HepG2 (cell line): ENCODE measurements around the gene ADCY10. TPM values are rescaled to one million over a fixed set of nuclear protein-coding genes. Genes with fewer than 3 reads are reported as not detected.
A peak's percentile ranks its signal among the peaks of the same experiment; 100 is the strongest.

Experiments used
- CBFB ChIP-seq: sonication (generic); formaldehyde crosslinking; IDR thresholded peaks from 2 replicates; pipeline ENCODE4 v1.4.0; 2020; ENCODE audit warnings: missing genetic modification reagents
- CBX5 ChIP-seq: sonication (generic); formaldehyde crosslinking; IDR thresholded peaks from 2 replicates; pipeline ENCODE4 v1.4.0; 2020; ENCODE audit warnings: missing genetic modification reagents, borderline replicate concordance
- CREM ChIP-seq, 2 experiments: sonication (generic) in 1 of 2; formaldehyde crosslinking in 1 of 2; IDR thresholded peaks; 2 replicates each; pipeline versions ENCODE4 v1.4.0 to v1.6.1; 2016 to 2020; ENCODE audit warnings: antibody characterized with exemption in 1 of 2, mild to moderate bottlenecking in 1 of 2, missing genetic modification reagents in 1 of 2
- DPF2 ChIP-seq: sonication (generic); formaldehyde crosslinking; IDR thresholded peaks from 2 replicates; pipeline ENCODE4 v1.4.0; 2020; ENCODE audit warnings: mild to moderate bottlenecking, low read depth, missing genetic modification reagents, borderline replicate concordance
- FOXJ3 ChIP-seq: sonication (generic); formaldehyde crosslinking; IDR thresholded peaks from 2 replicates; pipeline ENCODE4 v1.4.0; 2020; ENCODE audit warnings: missing genetic modification reagents, mild to moderate bottlenecking, borderline replicate concordance
- GATAD2A ChIP-seq: IDR thresholded peaks from 2 replicates; pipeline ENCODE4 v1.6.1; 2016
- HDAC1 ChIP-seq: sonication (generic); formaldehyde crosslinking; IDR thresholded peaks from 2 replicates; pipeline ENCODE4 v1.5.1; 2020; ENCODE audit warnings: mild to moderate bottlenecking, missing genetic modification reagents
- HHEX ChIP-seq: IDR thresholded peaks from 2 replicates; pipeline ENCODE4 v1.6.1; 2016; ENCODE audit warnings: control low read depth
- HOXA9 ChIP-seq: sonication (generic); formaldehyde crosslinking; IDR thresholded peaks from 2 replicates; pipeline ENCODE4 v1.8.1; 2022; ENCODE audit warnings: missing genetic modification reagents, mild to moderate bottlenecking, moderate library complexity, borderline replicate concordance
- KLF9 ChIP-seq: IDR thresholded peaks from 2 replicates; pipeline ENCODE4 v1.6.1; 2016; ENCODE audit warnings: low read depth
- LCORL ChIP-seq, 2 experiments: fragments of 450-650 bp in 1 of 2; sonication (generic) in 1 of 2; formaldehyde crosslinking in 1 of 2; IDR thresholded peaks; 2 replicates each; pipeline versions ENCODE4 v1.5.0 to v1.6.1; 2017 to 2020; ENCODE audit warnings: antibody characterized with exemption in 1 of 2, missing genetic modification reagents in 1 of 2
- NR2F1 ChIP-seq, 2 experiments: fragments of 450-650 bp in 1 of 2; formaldehyde crosslinking in 1 of 2; IDR thresholded peaks; 2 replicates each; pipeline versions ENCODE4 v1.5.0 to v1.6.1; 2016 to 2020; ENCODE audit warnings: mild to moderate bottlenecking in 1 of 2, missing compliant biosample characterization in 1 of 2, missing genetic modification reagents in 1 of 2, moderate library complexity in 1 of 2
- PITX1 ChIP-seq: sonication (generic); formaldehyde crosslinking; IDR thresholded peaks from 2 replicates; pipeline ENCODE4 v1.5.1; 2020; ENCODE audit warnings: mild to moderate bottlenecking, missing genetic modification reagents
- SALL1 ChIP-seq: sonication (generic); formaldehyde crosslinking; IDR thresholded peaks from 2 replicates; pipeline ENCODE4 v1.8.0; 2022; ENCODE audit warnings: mild to moderate bottlenecking, missing genetic modification reagents
- SALL2 ChIP-seq: sonication (generic); formaldehyde crosslinking; IDR thresholded peaks from 2 replicates; pipeline ENCODE4 v1.8.1; 2023; ENCODE audit warnings: mild to moderate bottlenecking, missing genetic modification reagents, inconsistent platforms
- SOX6 ChIP-seq, 2 experiments: fragments of 450-650 bp in 1 of 2; sonication (generic) in 1 of 2; formaldehyde crosslinking in 1 of 2; IDR thresholded peaks; 2 replicates each; pipeline versions ENCODE4 v1.4.0 to v1.6.1; 2017 to 2020; ENCODE audit warnings: antibody characterized with exemption in 1 of 2, mild to moderate bottlenecking in 1 of 2, missing genetic modification reagents in 1 of 2
- ZBTB38 ChIP-seq: sonication (generic); formaldehyde crosslinking; IDR thresholded peaks from 2 replicates; pipeline ENCODE4 v1.5.1; 2020; ENCODE audit warnings: mild to moderate bottlenecking, missing genetic modification reagents
- ZNF207 ChIP-seq: fragments of 450-650 bp; IDR thresholded peaks from 2 replicates; pipeline ENCODE4 v1.6.1; 2016; ENCODE audit warnings: antibody characterized with exemption, borderline replicate concordance
- ZNF232 ChIP-seq: sonication (generic); formaldehyde crosslinking; IDR thresholded peaks from 2 replicates; pipeline ENCODE4 v1.4.0; 2020; ENCODE audit warnings: missing genetic modification reagents, borderline replicate concordance
- ZNF264 ChIP-seq: sonication (generic); formaldehyde crosslinking; IDR thresholded peaks from 2 replicates; pipeline ENCODE4 v1.4.0; 2020; ENCODE audit warnings: missing genetic modification reagents
- ZNF414 ChIP-seq: sonication (generic); formaldehyde crosslinking; IDR thresholded peaks from 2 replicates; pipeline ENCODE4 v1.5.0; 2020; ENCODE audit warnings: missing genetic modification reagents
- ZNF770 ChIP-seq: sonication (generic); formaldehyde crosslinking; IDR thresholded peaks from 2 replicates; pipeline ENCODE4 v1.5.0; 2020; ENCODE audit warnings: mild to moderate bottlenecking, missing genetic modification reagents
- ZNF777 ChIP-seq: sonication (generic); formaldehyde crosslinking; IDR thresholded peaks from 2 replicates; pipeline ENCODE4 v1.4.0; 2020; ENCODE audit warnings: missing genetic modification reagents
- ZSCAN12 ChIP-seq: sonication (generic); formaldehyde crosslinking; IDR thresholded peaks from 2 replicates; pipeline ENCODE4 v1.9.0; 2021; ENCODE audit warnings: mild to moderate bottlenecking, missing genetic modification reagents
- ZSCAN29 ChIP-seq: sonication (generic); formaldehyde crosslinking; conservative IDR thresholded peaks from 2 replicates; pipeline ENCODE4 v1.4.0; 2020; ENCODE audit warnings: mild to moderate bottlenecking, missing genetic modification reagents
- polyA plus RNA-seq, 8 experiments: library from polyadenylated mRNA; depleted of rRNA in 3 of 8; stranded (reverse) in 7 of 8; unstranded in 1 of 8; fragments of >200 nt; fragmentation: Illumina TruSeq in 4 of 8; extraction: Trizol in 4 of 8; gene quantifications; 2 replicates each; pipeline versions ENCODE4 v1.2.1 to v1.2.3, GENCODE V29; 2011 to 2016; ENCODE audit warnings: low read depth in 4 of 8, missing spikeins in 1 of 8, mixed read lengths in 1 of 8; ENCODE audit not compliant: insufficient read depth in 1 of 8
- total RNA-seq, 5 experiments: library from RNA; depleted of rRNA; stranded (reverse); fragments of >200 nt; fragmentation: Illumina TruSeq; extraction: Trizol; gene quantifications; 2 replicates each; pipeline ENCODE4 v1.2.3, GENCODE V29; 2016; ENCODE audit warnings: low read depth in 1 of 5
- TF ChIP-seq, protein P1 (sequence below): sonication (generic); formaldehyde crosslinking; conservative IDR thresholded peaks from 2 replicates; pipeline ENCODE4 v1.5.0; 2020; ENCODE audit warnings: missing genetic modification reagents

Gene ADCY10
- total and polyA plus RNA-seq, 2 of the 13 experiments (the other 11 are each of a cell fraction or from before 2014, with no cell fraction given) = 0.02 to 0.03 TPM

GRCh38 chr1:167916766-167917511, 3.0 kb upstream of the ADCY10 start (continued):
- TF ChIP-seq ZSCAN29 (CRISPR knock-in tag) (0 out of 2 replicates have a peak, but pooled peaks have one; percentile 40), ZSCAN12 (CRISPR knock-in tag) (0 out of 2 replicates have a peak, but pooled peaks have one; percentile 18), HHEX (no peak), ZNF414 (CRISPR knock-in tag) (no peak; the same call in 1 of the 2 replicates), GATAD2A (CRISPR knock-in tag) (peak; percentile 74), ZNF770 (CRISPR knock-in tag) (peak; percentile 69), SOX6 (IDR thresholded peaks at IDR 0.05) (no peak), SOX6 (CRISPR knock-in tag; IDR thresholded peaks at IDR 0.05) (peak; percentile 56; the same call in 1 of the 2 replicates), DPF2 (0 out of 2 replicates have a peak, but pooled peaks have one; percentile 48), PITX1 (CRISPR knock-in tag) (0 out of 2 replicates have a peak, but pooled peaks have one; percentile 31), LCORL (IDR thresholded peaks at IDR 0.05) (no peak), LCORL (CRISPR knock-in tag; IDR thresholded peaks at IDR 0.05) (peak; percentile 35; the same call in 1 of the 2 replicates), ZNF777 (CRISPR knock-in tag) (no peak), KLF9 (CRISPR knock-in tag) (no peak), NR2F1 (CRISPR knock-in tag; IDR thresholded peaks at IDR 0.05) (peak in 1 of 2 experiments; percentile 75; a peak in 3 of 4 replicates), ZBTB38 (CRISPR knock-in tag) (no peak), CBFB (CRISPR knock-in tag) (no peak), SALL2 (CRISPR knock-in tag) (peak; percentile 56; the same call in 1 of the 2 replicates), HDAC1 (CRISPR knock-in tag) (0 out of 2 replicates have a peak, but pooled peaks have one; percentile 16), ZNF207 (no peak), FOXJ3 (CRISPR knock-in tag) (peak; percentile 65; the same call in 1 of the 2 replicates), SALL1 (CRISPR knock-in tag) (peak; percentile 80), ZNF264 (CRISPR knock-in tag) (peak; percentile 64; the same call in 1 of the 2 replicates), ZNF232 (peak; percentile 56), HOXA9 (CRISPR knock-in tag) (no peak), CREM (IDR thresholded peaks at IDR 0.05) (peak; percentile 51; the same call in 1 of the 2 replicates), CREM (CRISPR knock-in tag; IDR thresholded peaks at IDR 0.05) (no peak), CBX5 (no peak)
- TF ChIP-seq, protein P1, sequence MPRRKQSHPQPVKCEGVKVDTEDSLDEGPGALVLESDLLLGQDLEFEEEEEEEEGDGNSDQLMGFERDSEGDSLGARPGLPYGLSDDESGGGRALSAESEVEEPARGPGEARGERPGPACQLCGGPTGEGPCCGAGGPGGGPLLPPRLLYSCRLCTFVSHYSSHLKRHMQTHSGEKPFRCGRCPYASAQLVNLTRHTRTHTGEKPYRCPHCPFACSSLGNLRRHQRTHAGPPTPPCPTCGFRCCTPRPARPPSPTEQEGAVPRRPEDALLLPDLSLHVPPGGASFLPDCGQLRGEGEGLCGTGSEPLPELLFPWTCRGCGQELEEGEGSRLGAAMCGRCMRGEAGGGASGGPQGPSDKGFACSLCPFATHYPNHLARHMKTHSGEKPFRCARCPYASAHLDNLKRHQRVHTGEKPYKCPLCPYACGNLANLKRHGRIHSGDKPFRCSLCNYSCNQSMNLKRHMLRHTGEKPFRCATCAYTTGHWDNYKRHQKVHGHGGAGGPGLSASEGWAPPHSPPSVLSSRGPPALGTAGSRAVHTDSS (CRISPR knock-in tag) = no peak
